DOHH2 (cell line): Measurements from ENCODE around the gene PLB1.

ENCODE experiments used
- H3F3A ChIP-seq: fragments of 200-600 bp; sonication (generic), shearing (Covaris generic); 2 replicates; pipeline ENCODE4 v1.6.0; 2016; ENCODE audit warnings: antibody characterized with exemption, mild to moderate bottlenecking; ENCODE audit not compliant: control insufficient read depth, insufficient read depth
- H3K27ac ChIP-seq: fragments of 200-600 bp; sonication (generic); 2 replicates; pipeline ENCODE4 v1.5.1; 2014; ENCODE audit warnings: low read depth, mild to moderate bottlenecking, low read length, moderate library complexity
- H3K27me3 ChIP-seq: fragments of 200-600 bp; sonication (generic); 2 replicates; pipeline ENCODE4 v1.6.1; 2014; ENCODE audit warnings: mild to moderate bottlenecking, low read length, mixed read lengths; ENCODE audit not compliant: control insufficient read depth
- H3K36me3 ChIP-seq: fragments of 200-600 bp; sonication (generic); 2 replicates; pipeline ENCODE4 v1.6.1; 2014; ENCODE audit warnings: mild to moderate bottlenecking, low read length, moderate library complexity, mixed read lengths; ENCODE audit not compliant: control insufficient read depth
- H3K4me1 ChIP-seq: fragments of 200-600 bp; sonication (generic); 2 replicates; pipeline ENCODE4 v1.6.1; 2014; ENCODE audit warnings: mild to moderate bottlenecking, low read length, mixed read lengths; ENCODE audit not compliant: control insufficient read depth
- H3K4me2 ChIP-seq: fragments of 200-600 bp; sonication (generic); 2 replicates; pipeline ENCODE4 v1.6.0; 2014; ENCODE audit warnings: mild to moderate bottlenecking, low read length, moderate library complexity
- H3K4me3 ChIP-seq: fragments of 200-600 bp; sonication (generic); 2 replicates; pipeline ENCODE4 v1.5.1; 2014; ENCODE audit warnings: mild to moderate bottlenecking, low read length, mixed read lengths
- H3K79me2 ChIP-seq: fragments of 200-600 bp; sonication (generic); 2 replicates; pipeline ENCODE4 v1.6.1; 2014; ENCODE audit warnings: mild to moderate bottlenecking, low read length, mixed read lengths; ENCODE audit not compliant: control insufficient read depth
- H3K9me2 ChIP-seq: fragments of 200-600 bp; sonication (generic); replicated peaks from 2 replicates; pipeline ENCODE4 v1.6.1; 2014; ENCODE audit warnings: mild to moderate bottlenecking, low read length, mixed read lengths; ENCODE audit not compliant: control insufficient read depth
- H3K9me3 ChIP-seq: fragments of 200-600 bp; sonication (generic); 2 replicates; pipeline ENCODE4 v1.6.1; 2014; ENCODE audit warnings: antibody characterized with exemption, low read length, mixed read lengths; ENCODE audit not compliant: control insufficient read depth, insufficient read depth
- H4K20me1 ChIP-seq: fragments of 200-600 bp; sonication (generic); 2 replicates; pipeline ENCODE4 v1.6.0; 2014; ENCODE audit warnings: low read depth, mild to moderate bottlenecking, antibody characterized with exemption, low read length, moderate library complexity; ENCODE audit not compliant: control insufficient read depth, insufficient read depth
- EZH2phosphoT487 ChIP-seq: fragments of 200-600 bp; sonication (generic); IDR thresholded peaks from 2 replicates; pipeline ENCODE4 v1.6.1; 2017; ENCODE audit warnings: borderline replicate concordance, mild to moderate bottlenecking, antibody characterized with exemption, low read length, moderate library complexity, mixed read lengths
- TF ChIP-seq, protein P1 (sequence below): fragments of 200-600 bp; sonication (generic); IDR thresholded peaks from one replicate; pipeline ENCODE4 v1.5.1; 2014; ENCODE audit warnings: antibody characterized with exemption, mild to moderate bottlenecking, low read depth, low read length; ENCODE audit not compliant: poor library complexity, severe bottlenecking

The PLB1 gene

GRCh38 chr2:28681158-28681571 lies 185.3 kb downstream of the PLB1 start:
- Histone ChIP-seq H3K9me2 (no peaks in the 10 kb centered on the region), H3K36me3 (no peaks in the 10 kb centered on the region), H3K4me1 (no peaks in the 10 kb centered on the region), H3K27me3 (no peaks in the 10 kb centered on the region), H4K20me1 (no peaks in the 10 kb centered on the region), H3K27ac (no peak overlapping the region), H3K4me2 (no peak overlapping the region), H3K9me3 (no peaks in the 10 kb centered on the region), H3K79me2 (no peaks in the 10 kb centered on the region), H3F3A (no peaks in the 10 kb centered on the region), H3K4me3 (no peak overlapping the region)
- no peak for TF ChIP-seq EZH2phosphoT487
- TF ChIP-seq, protein P1, sequence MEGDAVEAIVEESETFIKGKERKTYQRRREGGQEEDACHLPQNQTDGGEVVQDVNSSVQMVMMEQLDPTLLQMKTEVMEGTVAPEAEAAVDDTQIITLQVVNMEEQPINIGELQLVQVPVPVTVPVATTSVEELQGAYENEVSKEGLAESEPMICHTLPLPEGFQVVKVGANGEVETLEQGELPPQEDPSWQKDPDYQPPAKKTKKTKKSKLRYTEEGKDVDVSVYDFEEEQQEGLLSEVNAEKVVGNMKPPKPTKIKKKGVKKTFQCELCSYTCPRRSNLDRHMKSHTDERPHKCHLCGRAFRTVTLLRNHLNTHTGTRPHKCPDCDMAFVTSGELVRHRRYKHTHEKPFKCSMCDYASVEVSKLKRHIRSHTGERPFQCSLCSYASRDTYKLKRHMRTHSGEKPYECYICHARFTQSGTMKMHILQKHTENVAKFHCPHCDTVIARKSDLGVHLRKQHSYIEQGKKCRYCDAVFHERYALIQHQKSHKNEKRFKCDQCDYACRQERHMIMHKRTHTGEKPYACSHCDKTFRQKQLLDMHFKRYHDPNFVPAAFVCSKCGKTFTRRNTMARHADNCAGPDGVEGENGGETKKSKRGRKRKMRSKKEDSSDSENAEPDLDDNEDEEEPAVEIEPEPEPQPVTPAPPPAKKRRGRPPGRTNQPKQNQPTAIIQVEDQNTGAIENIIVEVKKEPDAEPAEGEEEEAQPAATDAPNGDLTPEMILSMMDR: no peak

DNA sequence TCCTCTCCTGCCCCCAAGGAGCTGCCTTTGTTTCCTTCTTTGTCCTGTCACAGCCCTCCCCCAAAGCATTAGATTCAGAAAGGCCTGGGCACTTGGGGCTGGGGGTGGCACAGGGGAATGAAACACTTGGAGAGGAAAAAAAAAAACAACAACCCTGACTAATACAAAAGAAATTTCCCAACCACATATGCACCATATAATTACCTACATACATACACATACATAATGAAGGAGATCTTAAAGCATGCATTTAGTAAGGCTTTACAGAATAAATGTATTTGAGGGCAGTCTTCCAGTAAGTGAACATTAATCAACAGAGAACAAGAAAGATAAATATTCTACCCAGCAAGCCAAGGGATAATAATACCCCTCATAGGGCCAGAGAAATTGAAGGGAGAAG lies 185.7 kb downstream of the PLB1 start:
- Histone ChIP-seq H3K27me3 (no peaks in the 10 kb centered on the region), H3K79me2 (no peaks in the 10 kb centered on the region), H3K4me3 (no peak overlapping the region), H3K36me3 (no peaks in the 10 kb centered on the region), H3F3A (no peaks in the 10 kb centered on the region), H3K4me1 (no peaks in the 10 kb centered on the region), H3K27ac (no peak overlapping the region), H3K4me2 (no peak overlapping the region), H3K9me2 (no peaks in the 10 kb centered on the region), H3K9me3 (no peaks in the 10 kb centered on the region), H4K20me1 (no peaks in the 10 kb centered on the region)
- no peak for TF ChIP-seq EZH2phosphoT487
- TF ChIP-seq, protein P1: no peak

GRCh38 chr2:28683100-28683706 lies 187.3 kb downstream of the PLB1 start:
- H3K79me2 ChIP-seq: no peaks in the 10 kb centered on the region
- no peaks in the 10 kb centered on the region for H3F3A ChIP-seq
- no peak overlapping the region for H3K27ac ChIP-seq
- H3K4me2 ChIP-seq: no peak overlapping the region
- no peaks in the 10 kb centered on the region for H3K9me3 ChIP-seq
- no peak for TF ChIP-seq EZH2phosphoT487
- TF ChIP-seq, protein P1: no peak
- H3K9me2 ChIP-seq: no peaks in the 10 kb centered on the region
- H3K4me3 ChIP-seq: no peak overlapping the region
- H3K4me1 ChIP-seq: no peaks in the 10 kb centered on the region
- H4K20me1 ChIP-seq: no peaks in the 10 kb centered on the region
- no peaks in the 10 kb centered on the region for H3K27me3 ChIP-seq
- H3K36me3 ChIP-seq: no peaks in the 10 kb centered on the region
